Muscle of back (tissue), 11 donors: ENCODE results near the gene CDRT4. TPM values are rescaled to one million over a fixed set of nuclear protein-coding genes. Genes with fewer than 3 reads are reported as not detected.
"Not testable (repeated sequence)": the region's sequence is repeated elsewhere in the genome, so short reads cannot be mapped to it uniquely, and the experiment has no call there.

Experiments used
- DNase-seq, 3 donors: peaks; one replicate each; pipeline versions ENCODE4 v3.0.0 to v3.0.0-alpha.2; 2013
- polyA plus RNA-seq, 10 donors: library from polyadenylated mRNA; unstranded; fragments of 120-200 nt; gene quantifications; one replicate each; pipeline ENCODE4 v1.2.1, GENCODE V29; 2013; ENCODE audit not compliant: insufficient read length in 10 of 10

Gene CDRT4
- polyA plus RNA-seq, 10 donors = 0.88 to 10.6 (median 2.8) TPM

GRCh38 chr17:15457723-15458094, 9.7 kb downstream of the CDRT4 start:
- DNase-seq = no peak

GRCh38 chr17:15456972-15457722, 10.3 kb downstream of the CDRT4 start:
- peak; percentile 87 to 93 (median 90) for DNase-seq

DNA sequence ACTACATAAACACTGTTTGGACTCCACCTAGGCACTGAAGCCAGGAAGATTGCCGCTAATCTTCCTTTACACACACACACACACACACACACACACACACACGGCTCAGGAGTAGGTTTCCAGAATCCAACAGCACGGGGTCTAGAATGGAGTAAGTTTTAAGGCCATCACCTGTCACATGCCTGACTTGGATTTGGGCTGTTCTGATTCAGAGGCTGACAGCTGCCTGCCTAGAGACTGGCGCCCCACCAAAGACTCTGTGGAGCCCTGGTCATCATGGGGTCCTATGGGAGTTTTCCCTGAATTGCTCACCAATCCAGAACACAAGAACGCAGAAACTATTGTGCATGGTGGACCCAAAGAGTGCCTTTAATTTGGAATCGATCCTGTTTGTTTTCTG, 10.9 kb downstream of the CDRT4 start:
- DNase-seq = peak in 2 of 3 donors; percentile 54 to 74

DNA sequence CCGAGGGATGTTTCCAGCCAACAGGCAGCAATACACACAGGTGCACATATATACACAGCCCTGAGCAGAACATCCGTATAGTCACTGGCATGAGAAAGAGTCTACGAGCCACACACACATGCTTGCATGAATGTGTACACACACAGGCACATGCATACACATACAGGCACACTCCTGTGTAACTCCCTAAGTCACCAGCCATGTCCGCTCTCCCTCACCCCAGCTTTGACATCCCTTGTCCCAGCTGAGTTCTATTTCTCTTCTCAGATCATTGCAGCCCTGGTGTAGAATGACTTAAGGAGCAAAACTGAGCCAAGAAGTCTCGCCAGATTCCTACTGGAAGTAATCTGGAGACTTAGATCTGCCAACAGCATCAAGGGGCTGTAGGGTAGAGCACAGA, 13.1 kb downstream of the CDRT4 start:
- DNase-seq = no peak

DNA sequence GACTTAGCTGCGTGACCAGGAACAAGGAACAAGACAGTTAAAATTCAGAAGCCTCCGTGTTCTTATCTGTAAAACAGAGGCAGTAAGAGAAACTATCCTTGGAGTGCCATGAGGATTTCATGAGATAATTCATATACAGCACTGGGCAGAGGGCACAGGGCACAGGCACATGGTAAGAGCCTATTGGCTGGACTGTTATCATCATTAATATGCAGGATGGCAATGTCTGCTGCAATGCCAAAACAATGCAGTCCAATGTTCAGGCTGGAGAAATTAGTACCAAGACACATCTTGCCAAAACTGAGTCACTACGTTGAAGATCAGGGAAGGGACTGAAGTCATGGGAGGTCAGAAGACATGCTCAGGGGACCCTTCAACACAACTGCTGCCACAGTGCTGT, 13.6 kb downstream of the CDRT4 start:
- no peak for DNase-seq

- DNase-seq = no peak
Measured at GRCh38 chr17:15453246-15453645, 14.2 kb downstream of the CDRT4 start.

DNA sequence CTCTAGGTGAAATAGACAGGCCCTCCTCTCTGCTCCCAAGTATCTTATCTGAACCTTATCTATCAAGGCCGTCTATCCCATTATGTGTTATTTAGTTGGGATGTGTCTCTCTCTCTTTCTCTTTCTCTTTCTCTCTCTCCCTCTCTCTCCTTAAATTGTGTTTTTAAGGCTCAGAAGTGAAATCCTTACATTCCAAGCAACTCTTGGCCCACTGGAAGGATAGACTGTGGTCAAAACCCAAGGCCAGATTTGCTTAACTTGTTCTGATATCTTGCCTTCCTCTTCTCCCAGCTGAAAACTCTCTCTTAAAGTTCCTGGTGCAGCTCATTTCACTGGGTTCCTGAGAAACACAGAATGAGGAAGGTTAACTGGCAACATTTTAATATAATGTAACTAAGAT, 14.7 kb downstream of the CDRT4 start:
- no peak for DNase-seq

- no peak for DNase-seq
Measured at GRCh38 chr17:15451680-15452079, 15.7 kb downstream of the CDRT4 start.

GRCh38 chr17:15448580-15448956, 18.9 kb downstream of the CDRT4 start:
- no peak for DNase-seq

DNA sequence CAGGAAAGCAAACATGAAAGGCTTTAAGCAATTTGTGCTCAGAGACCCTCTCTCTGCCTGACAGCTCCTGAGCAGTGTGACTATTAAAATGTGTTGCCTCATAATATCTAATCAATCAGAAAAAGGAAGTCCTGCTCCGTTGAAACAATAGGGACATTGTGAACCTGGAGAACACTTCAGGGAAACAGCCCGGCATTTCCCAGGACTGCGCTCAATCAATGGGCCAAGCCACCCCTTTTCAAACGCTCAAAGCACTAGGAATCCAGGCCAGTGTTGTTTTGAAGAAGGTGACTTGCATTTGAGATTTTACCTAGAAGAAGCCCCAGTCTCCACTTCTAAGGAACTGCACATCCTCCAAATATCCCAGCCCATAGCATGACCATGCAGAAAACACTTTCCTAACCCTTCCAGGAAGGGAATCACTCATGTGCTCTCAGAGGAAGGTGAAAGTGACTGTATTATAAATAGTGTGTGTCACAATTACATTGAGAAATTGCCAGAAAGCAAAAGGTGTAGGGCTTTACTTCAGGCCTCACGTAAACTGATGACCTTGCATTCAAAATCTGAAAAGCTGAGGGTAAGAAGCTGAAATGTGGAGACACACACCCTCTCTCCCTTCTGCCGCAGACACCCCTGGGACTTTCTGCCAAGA, 19.4 kb downstream of the CDRT4 start:
- DNase-seq = no peak

DNA sequence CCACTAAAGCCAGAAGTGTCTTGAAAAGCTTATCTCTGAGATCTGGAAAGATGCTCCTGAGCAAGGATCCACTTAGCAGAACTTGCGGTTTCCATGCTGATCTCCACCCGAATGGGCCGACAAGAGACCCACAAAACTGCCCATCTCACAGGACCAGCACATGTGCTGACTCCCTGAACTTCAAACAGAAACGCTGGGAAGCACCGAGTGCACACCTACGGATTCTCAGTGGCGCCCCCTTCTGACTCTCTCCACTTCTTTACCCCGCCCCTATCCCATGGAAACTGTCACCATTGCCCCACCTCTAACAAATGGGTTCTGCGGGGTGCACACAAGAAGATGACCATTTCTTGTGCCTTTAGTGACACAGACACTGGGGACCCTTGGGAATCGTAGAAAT, 21.4 kb downstream of the CDRT4 start:
- no peak for DNase-seq

DNA sequence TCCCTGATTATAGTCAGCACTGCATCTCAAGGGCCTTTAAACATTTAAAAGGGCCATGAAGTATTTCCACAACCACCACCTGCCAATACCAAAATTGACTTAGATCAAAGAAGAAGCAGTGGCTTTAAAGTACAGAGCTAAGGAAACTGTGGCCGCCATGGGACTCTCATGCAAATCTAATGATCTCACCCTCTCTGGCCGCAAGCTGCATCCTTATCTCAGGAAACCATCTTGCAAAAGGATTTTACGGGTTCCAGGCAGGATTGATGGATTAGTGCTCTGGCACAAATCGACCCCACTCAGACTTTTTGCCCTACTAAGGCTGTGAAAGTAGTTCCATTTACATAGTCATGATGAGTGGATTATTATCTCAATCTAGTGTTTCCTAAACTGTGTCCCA, 22.6 kb downstream of the CDRT4 start:
- no peak for DNase-seq

GRCh38 chr17:15442311-15443180, 24.9 kb downstream of the CDRT4 start:
- no peak for DNase-seq

DNA sequence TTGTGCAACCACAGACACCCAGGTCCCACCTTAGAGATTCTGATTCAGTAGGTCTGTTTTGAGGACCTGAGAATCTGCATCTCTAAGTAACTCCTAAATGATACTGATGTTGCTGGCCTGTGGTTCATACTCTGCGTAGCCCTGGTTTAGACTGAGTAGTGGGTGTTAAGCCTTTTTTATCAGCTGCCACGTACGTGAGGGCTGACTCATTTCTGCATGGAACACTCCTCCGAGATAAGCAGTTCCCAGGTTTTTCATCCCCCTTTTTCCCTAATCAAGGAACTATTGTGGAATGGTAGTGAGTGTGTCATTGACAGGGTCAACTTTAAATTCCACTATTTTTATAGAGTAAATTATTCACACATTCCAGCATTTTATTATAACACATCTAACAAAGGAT, 26.1 kb downstream of the CDRT4 start:
- no peak for DNase-seq

DNA sequence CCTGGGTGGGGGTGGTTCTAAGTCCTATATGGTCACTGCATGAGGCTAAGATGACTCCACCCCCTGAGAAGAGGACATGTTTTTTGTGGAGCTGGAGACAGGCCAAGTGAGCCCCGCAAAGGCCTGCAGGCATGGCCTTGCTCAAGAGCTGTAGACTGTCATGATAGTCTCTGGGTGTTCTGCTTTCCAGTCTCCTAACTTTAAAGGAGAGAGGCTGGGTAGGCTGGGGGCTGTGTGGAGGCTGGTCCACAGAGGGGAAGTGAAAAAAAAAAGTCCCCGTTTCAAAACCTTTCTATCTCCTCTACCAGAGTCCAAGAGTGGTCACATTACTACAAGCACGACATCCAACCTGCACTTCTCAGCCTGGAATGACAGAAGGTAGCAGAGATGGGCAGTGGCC, 27.1 kb downstream of the CDRT4 start:
- DNase-seq = no peak

DNA sequence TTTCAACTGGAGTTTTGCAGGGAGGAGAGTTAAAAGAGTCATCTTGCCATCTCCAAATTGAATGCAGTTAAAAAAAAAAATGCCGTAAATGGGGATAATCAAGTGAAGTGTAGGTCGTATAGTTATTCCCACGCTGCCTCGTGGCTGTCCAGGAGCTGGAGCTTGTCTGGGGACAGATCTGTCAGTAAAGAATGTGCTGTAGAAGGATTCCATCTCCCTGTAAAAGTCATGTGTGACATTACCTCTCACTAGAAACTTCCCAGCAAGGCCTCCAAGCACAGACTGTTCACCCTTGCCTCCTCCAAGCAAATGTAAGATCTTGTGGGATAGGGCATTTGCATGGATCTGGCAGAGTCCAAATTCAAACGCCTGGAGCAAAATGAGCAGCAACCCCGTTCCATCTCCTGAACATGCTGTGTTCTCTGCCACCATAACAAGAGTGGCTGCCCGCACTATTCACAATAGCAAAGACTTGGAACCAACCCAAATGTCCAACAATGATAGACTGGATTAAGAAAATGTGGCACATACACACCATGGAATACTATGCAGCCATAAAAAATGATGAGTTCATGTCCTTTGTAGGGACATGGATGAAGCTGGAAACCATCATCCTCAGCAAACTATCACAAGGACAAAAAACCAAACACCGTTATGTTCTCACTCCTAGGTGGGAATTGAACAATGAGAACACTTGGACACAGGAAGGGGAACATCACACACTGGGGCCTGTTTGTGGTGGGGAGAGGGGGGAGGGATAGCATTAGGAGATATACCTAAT, 28.0 kb downstream of the CDRT4 start:
- not testable (repeated sequence) for DNase-seq

DNA sequence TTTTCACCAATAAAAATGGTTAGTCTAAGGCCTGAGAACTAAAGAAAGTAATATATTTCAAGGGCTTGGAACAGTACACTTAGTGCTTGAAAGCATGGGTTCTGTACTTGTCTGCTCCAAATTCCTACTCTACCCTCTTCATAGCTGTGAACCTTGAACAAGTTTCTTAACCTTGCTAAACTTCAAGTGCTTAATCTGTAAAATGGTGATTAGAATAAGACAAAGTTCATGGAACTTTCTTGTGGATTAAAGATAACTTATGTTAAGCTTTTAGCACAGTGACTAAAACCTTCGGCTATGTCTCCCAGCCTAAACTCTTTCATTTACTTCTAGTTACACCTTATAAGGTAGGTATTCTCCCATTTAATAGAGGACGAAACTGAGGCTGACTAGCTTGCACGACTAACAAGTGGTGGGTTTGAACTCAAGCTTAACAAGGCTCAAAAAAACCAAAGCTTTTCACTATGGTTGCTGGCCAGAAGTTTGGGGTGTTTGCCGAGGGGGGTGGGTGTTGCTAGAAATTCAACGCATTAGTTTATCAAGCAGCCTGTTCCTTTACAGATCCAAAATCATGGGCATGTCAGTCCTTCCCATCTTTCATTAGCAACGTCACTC, 28.8 kb downstream of the CDRT4 start:
- no peak for DNase-seq

- DNase-seq = no peak
Measured at GRCh38 chr17:15437303-15437635, 30.2 kb downstream of the CDRT4 start.

DNA sequence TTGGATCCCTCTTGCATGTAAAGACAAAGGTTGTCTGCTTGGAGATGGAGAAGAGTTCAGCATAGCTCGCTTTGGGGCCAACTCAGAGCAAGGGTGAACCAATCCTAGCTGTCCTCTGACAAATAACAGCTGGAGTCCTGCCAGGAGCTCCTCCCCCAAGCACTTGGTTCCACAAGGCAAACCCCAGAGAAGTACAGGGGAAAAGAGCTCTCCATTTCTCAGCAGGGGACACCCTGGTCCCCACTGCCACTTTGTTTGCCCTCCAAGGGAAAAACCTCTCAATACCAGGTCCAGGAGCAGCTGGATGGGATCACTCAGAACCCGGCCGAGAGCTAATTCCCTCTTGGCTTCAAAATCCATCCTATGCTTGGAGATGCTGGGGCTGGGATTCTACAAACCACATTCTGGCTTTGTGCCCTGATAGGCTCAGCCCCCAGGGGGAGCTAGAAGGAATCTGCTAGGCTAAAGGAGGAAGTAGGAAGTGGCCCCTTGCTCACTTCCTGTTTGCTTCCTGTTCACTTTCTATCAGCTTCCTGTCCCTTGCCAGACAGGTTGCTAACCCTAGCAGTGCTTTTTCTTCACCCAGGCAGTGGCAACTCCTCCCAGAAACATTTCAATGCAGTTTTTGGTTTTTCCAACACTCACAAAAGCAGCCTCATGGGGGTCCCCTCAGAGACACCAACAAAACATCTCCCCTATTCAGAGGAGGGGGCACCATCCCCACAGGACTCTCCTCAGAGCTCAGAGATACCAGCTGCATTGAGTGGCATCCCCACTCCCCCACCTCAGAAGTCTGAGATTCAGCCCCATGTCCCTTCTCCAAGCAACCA, 30.7 kb downstream of the CDRT4 start:
- peak in 2 of 3 donors; percentile 51 to 58 for DNase-seq

DNA sequence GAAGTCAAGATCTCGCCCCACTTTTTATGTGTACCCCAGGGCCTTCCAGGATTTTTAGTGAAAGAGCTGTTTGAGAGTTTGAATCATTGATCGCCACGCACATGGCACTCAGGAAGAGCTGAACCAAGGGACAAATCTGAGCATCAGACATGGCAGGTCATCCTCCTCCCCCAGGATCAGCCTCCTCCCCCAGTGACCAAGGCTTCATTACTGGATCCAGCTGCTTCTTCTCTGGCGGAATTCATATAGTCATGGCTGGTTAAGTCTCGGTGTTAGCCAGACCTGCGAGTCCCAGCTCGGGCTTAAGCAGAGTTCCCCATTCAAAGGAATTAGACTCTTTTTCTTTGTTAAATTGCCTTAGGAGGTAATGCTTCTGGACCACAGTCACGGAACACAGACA, 32.5 kb downstream of the CDRT4 start:
- no peak for DNase-seq
